Epidermal melanocyte (primary cell): ENCODE results near the gene XRN2.
"Not testable (repeated sequence)": the region's sequence is repeated elsewhere in the genome, so short reads cannot be mapped to it uniquely, and the experiment has no call there.

Source experiments
- DNase-seq: peaks from one replicate; pipeline ENCODE4 v3.0.0; 2011; ENCODE audit warnings: low spot score; ENCODE audit not compliant: insufficient read length

XRN2 gene

GRCh38 chr20:21421601-21422236 lies 118.6 kb downstream of the XRN2 start:
- DNase-seq, result no peak

- DNase-seq, result not testable (repeated sequence)
Measured at GRCh38 chr20:21423712-21424111, 120.6 kb downstream of the XRN2 start.

- no peak for DNase-seq
Measured at GRCh38 chr20:21424846-21425245, 121.7 kb downstream of the XRN2 start.

GRCh38 chr20:21430020-21430419 lies 126.9 kb downstream of the XRN2 start:
- DNase-seq, result no peak

GRCh38 chr20:21432911-21433310 lies 129.8 kb downstream of the XRN2 start:
- DNase-seq, result no peak

GRCh38 chr20:21433329-21433890 lies 130.3 kb downstream of the XRN2 start:
- no peak for DNase-seq

- no peak for DNase-seq
Measured at GRCh38 chr20:21435576-21435975, 132.4 kb downstream of the XRN2 start.

- DNase-seq, result no peak
Measured at GRCh38 chr20:21436205-21436604, 133.1 kb downstream of the XRN2 start.

GRCh38 chr20:21437248-21437647 lies 134.1 kb downstream of the XRN2 start:
- no peak for DNase-seq

- DNase-seq, result no peak
Measured at GRCh38 chr20:21437816-21438215, 134.7 kb downstream of the XRN2 start.
